Adipocyte (in vitro differentiated cells): ENCODE results near the gene KLK12.

Source experiments
- DNase-seq: peaks from one replicate; pipeline ENCODE4 v3.0.0-alpha.2; 2015; ENCODE audit warnings: low read depth
- H3K27me3 ChIP-seq: replicated peaks from 2 replicates; pipeline ENCODE4 v1.7.0; 2013; ENCODE audit warnings: mild to moderate bottlenecking, low read length, moderate library complexity; ENCODE audit not compliant: control insufficient read depth, insufficient read depth
- H3K36me3 ChIP-seq: 2 replicates; pipeline ENCODE4 v1.7.0; 2013; ENCODE audit warnings: low read length, mild to moderate bottlenecking, moderate library complexity; ENCODE audit not compliant: control insufficient read depth, insufficient read depth, severe bottlenecking
- H3K4me1 ChIP-seq: 2 replicates; pipeline ENCODE4 v1.7.0; 2013; ENCODE audit warnings: mild to moderate bottlenecking, low read length, moderate library complexity; ENCODE audit not compliant: control insufficient read depth, insufficient read depth
- H3K4me3 ChIP-seq: 2 replicates; pipeline ENCODE4 v1.7.0; 2013; ENCODE audit warnings: mild to moderate bottlenecking, low read length, moderate library complexity
- H3K9ac ChIP-seq: 2 replicates; pipeline ENCODE4 v1.7.0; 2013; ENCODE audit warnings: mild to moderate bottlenecking, low read length, moderate library complexity
- H3K9me3 ChIP-seq: 2 replicates; pipeline ENCODE4 v1.7.0; 2013; ENCODE audit warnings: mild to moderate bottlenecking, low read length, moderate library complexity; ENCODE audit not compliant: control insufficient read depth

The KLK12 gene

GRCh38 chr19:51014242-51014641, 20.6 kb downstream of the KLK12 start:
- H3K9me3 ChIP-seq = no peaks in the 10 kb centered on the region
- no peak overlapping the region for H3K4me3 ChIP-seq
- DNase-seq = no peak
- no peaks in the 10 kb centered on the region for H3K36me3 ChIP-seq
- H3K4me1 ChIP-seq = peaks cover 3% of the 10 kb centered on the region
- no peak overlapping the region for H3K9ac ChIP-seq
- peaks cover 39% of the 10 kb centered on the region for H3K27me3 ChIP-seq

GRCh38 chr19:51012661-51013190, 22.1 kb downstream of the KLK12 start:
- DNase-seq = no peak
- Histone ChIP-seq H3K27me3 (peaks cover 40% of the 10 kb centered on the region), H3K9me3 (no peaks in the 10 kb centered on the region), H3K4me1 (no peaks in the 10 kb centered on the region), H3K9ac (no peak overlapping the region), H3K36me3 (no peaks in the 10 kb centered on the region), H3K4me3 (no peak overlapping the region)

GRCh38 chr19:51010066-51010795, 24.6 kb downstream of the KLK12 start:
- DNase-seq = no peak
- Histone ChIP-seq H3K36me3 (no peaks in the 10 kb centered on the region), H3K9me3 (no peaks in the 10 kb centered on the region), H3K4me3 (no peak overlapping the region), H3K4me1 (no peaks in the 10 kb centered on the region), H3K27me3 (peaks cover 39% of the 10 kb centered on the region), H3K9ac (no peak overlapping the region)

- Histone ChIP-seq H3K4me1 (no peaks in the 10 kb centered on the region), H3K4me3 (no peak overlapping the region), H3K9me3 (no peaks in the 10 kb centered on the region), H3K9ac (no peak overlapping the region), H3K36me3 (no peaks in the 10 kb centered on the region), H3K27me3 (peaks cover 29% of the 10 kb centered on the region)
- DNase-seq = no peak
Measured at GRCh38 chr19:51009061-51009891, 25.5 kb downstream of the KLK12 start.

- no peaks in the 10 kb centered on the region for H3K9me3 ChIP-seq
- H3K4me3 ChIP-seq = no peak overlapping the region
- DNase-seq = no peak
- H3K4me1 ChIP-seq = no peaks in the 10 kb centered on the region
- H3K27me3 ChIP-seq = peaks cover 19% of the 10 kb centered on the region
- H3K9ac ChIP-seq = no peak overlapping the region
- H3K36me3 ChIP-seq = no peaks in the 10 kb centered on the region
Measured at GRCh38 chr19:51007488-51007887, 27.3 kb downstream of the KLK12 start.

- H3K4me1 ChIP-seq = no peaks in the 10 kb centered on the region
- no peak for DNase-seq
- H3K4me3 ChIP-seq = no peak overlapping the region
- no peak overlapping the region for H3K9ac ChIP-seq
- peaks cover 16% of the 10 kb centered on the region for H3K27me3 ChIP-seq
- H3K36me3 ChIP-seq = no peaks in the 10 kb centered on the region
- H3K9me3 ChIP-seq = no peaks in the 10 kb centered on the region
Measured at GRCh38 chr19:51006406-51006805, 28.4 kb downstream of the KLK12 start.

DNA sequence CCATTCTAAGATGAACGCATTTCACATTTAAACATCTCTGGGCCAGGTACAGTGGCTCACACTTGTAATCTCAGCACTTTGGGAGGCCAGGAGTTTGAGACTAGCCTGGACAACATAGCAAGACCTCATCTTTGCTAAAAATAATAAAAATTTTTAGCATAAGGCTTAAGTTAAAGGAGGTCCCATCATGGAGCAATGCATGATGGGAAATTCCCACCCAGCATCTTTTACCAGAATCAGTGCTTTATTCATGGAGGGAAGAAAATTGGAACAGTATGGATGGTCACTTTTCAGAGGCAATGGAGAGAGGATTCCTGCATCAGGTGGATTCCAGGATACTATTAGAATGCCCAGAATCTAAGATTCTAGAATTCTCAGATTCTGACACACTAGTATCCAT, 29.6 kb downstream of the KLK12 start:
- Histone ChIP-seq H3K36me3 (no peaks in the 10 kb centered on the region), H3K4me1 (no peaks in the 10 kb centered on the region), H3K9ac (no peak overlapping the region), H3K9me3 (no peaks in the 10 kb centered on the region), H3K27me3 (peaks cover 15% of the 10 kb centered on the region), H3K4me3 (no peak overlapping the region)
- DNase-seq = no peak

- Histone ChIP-seq H3K4me1 (no peaks in the 10 kb centered on the region), H3K9ac (no peak overlapping the region), H3K9me3 (no peaks in the 10 kb centered on the region), H3K36me3 (no peaks in the 10 kb centered on the region), H3K4me3 (no peak overlapping the region), H3K27me3 (peaks cover 27% of the 10 kb centered on the region)
- DNase-seq = no peak
Measured at GRCh38 chr19:51003316-51003715, 31.5 kb downstream of the KLK12 start.

- Histone ChIP-seq H3K9me3 (no peaks in the 10 kb centered on the region), H3K4me3 (no peak overlapping the region), H3K9ac (no peak overlapping the region), H3K27me3 (peaks cover 27% of the 10 kb centered on the region), H3K36me3 (no peaks in the 10 kb centered on the region), H3K4me1 (no peaks in the 10 kb centered on the region)
- no peak for DNase-seq
Measured at GRCh38 chr19:51002542-51003311, 32.1 kb downstream of the KLK12 start.

DNA sequence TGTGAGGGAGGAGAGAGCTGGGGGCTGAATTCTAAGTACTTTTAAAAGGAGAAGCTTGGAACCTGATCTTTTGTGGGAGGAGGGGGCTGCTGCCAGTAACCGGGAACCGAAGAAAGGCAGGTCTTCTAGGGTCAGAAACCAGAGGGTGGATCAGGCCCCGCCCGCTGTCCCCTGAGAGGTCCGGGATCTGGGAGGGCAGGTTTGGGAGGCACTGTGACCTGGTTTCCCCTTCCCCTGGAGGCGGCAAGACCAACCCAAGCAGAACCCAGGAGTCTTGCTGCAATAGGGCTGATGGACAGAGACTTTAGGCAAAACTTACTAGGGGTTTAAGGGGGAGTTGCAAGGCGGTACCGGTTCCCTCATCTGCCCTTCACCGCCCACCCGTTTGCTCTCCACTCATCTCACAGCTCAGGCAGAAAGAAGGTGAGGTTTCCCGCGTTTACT, 32.7 kb downstream of the KLK12 start:
- Histone ChIP-seq H3K4me1 (no peaks in the 10 kb centered on the region), H3K27me3 (peaks cover 21% of the 10 kb centered on the region), H3K9me3 (no peaks in the 10 kb centered on the region), H3K36me3 (no peaks in the 10 kb centered on the region), H3K4me3 (no peak overlapping the region), H3K9ac (no peak overlapping the region)
- no peak for DNase-seq

- H3K36me3 ChIP-seq = no peaks in the 10 kb centered on the region
- H3K9ac ChIP-seq = no peak within 1 kb of the TSS
- no peak for DNase-seq
- no peaks in the 10 kb centered on the region for H3K9me3 ChIP-seq
- peaks cover 22% of the 10 kb centered on the region for H3K27me3 ChIP-seq
- no peaks in the 10 kb centered on the region for H3K4me1 ChIP-seq
- H3K4me3 ChIP-seq = no peak within 1 kb of the TSS
Measured at GRCh38 chr19:51001515-51001914, 33.3 kb downstream of the KLK12 start, which contains the start of gene KLK8. Gene KLK8 (minus strand): TSS chr19:51001604. CDS start chr19:51001167, 437 bp downstream.
